ENCODE measurements around the gene ZFAND3.

The ZFAND3 gene, protein sequence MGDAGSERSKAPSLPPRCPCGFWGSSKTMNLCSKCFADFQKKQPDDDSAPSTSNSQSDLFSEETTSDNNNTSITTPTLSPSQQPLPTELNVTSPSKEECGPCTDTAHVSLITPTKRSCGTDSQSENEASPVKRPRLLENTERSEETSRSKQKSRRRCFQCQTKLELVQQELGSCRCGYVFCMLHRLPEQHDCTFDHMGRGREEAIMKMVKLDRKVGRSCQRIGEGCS

DNA sequence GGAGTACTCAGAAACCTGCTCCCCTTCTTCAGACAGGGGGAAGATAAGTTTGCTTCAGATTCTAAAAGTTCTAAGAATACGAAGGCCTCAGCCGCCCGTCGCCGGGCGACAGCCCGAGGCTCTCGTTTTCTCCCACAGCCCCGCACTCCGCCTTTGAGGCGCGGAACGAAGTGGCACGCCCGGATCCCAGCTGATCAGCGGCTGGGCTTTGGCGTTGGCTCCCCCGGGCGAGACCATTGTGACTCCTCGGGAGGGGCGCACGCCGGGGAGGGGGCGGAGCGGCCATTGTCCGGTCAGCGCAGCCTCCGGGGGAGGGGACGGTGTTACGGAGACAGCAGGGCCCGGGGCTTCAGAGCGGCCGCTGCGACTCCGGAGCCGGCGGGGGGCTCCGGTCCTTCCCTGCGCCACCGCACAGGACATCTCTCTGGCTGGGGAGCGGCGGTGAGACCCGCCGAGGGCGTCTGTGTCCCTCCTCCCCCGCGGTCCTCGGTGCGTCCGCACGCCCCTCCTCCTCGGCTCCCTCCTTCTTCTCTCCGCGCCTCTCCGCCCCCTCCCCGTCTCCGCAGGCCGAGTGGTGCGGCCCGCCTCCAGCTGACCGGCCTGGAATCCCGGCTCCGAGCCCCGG, at the start of gene ZFAND3:
TSS of gene ZFAND3 (plus strand) at position 551 of the 625 bp plus-strand sequence. CDS start 219 bp downstream, outside the sequence.
- DNase-seq (ENCODE audit: low read depth) = peak; percentile 86

DNA sequence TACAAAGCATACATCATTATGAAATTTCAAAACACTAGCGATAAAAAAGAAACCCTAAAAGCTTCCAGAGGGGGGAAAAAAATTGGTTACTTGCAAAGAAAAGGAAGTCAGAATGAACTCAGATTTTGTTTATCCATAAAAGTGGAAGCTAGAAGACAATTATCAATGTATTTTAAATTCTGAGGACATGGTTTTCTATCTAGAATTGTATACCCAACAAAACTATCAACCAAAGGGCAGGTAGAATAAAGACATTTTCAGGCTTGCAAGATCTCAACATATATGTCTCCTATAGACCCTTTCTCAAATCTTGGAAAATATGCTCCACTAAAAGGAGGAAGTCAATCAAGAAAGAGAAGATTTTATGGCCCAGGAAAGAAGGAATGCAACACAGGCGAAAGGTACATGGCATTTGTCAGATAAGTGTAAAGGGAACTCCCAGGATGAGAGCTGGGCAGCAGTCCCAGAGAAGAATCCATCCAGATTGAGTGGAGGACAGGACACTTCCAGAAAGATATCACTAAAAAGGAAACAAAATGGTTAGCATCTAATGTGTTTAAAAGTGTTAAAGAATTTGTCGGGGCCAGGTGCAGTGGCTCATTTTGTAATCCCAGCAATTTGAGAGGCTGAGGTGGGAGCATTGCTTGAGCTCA, 45.4 kb upstream of the ZFAND3 start:
- DNase-seq (ENCODE audit: low read depth) = no peak

DNA sequence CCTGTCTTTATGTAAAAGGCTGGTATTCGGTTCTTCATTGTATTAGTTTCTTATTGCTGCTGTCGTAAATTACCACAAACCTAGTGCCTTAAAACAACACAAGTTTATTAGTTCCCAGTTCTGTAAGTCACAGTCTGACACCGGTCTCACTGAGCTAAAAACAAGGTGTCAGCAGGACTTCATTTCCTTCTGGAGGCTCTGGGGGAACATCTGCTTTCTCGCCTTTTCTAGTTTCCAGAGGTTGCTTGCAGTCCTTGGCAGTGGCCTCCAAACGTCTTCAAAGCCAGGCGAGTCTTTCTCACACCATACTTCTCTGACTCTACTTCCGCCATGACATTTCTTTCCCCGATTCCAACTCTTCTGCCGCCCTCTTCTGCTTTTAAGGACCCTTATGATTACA, 43.0 kb upstream of the ZFAND3 start:
- no peak for DNase-seq (ENCODE audit: low read depth)

DNA sequence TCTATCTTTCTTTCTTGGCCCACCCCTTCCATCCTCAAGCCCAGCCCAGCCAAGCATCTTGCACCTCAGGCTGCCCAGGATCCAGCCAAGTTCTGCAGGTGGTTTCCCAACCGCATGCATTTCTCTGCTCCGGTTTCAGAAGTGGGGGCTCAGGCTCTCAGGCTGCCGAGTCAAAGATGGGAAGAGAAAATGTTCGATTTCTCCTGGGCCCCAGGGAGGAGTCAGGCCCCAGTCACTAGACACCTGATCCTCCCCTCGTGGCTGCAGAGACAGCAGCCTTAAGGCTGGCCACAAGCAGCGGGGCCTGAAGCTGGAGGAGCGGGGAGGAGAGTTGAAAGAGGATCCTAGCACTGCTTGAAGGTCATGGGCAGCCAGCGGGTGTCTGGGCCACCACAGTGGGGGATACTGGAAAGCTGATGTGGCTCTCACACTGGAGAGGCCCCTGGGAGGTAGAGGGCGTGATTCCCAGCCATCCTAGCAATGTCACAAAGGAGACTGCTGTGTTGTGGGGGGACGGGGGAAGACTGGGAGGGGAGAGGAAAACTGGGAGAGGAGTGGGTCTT, 42.2 kb upstream of the ZFAND3 start:
- no peak for DNase-seq (ENCODE audit: low read depth)

DNA sequence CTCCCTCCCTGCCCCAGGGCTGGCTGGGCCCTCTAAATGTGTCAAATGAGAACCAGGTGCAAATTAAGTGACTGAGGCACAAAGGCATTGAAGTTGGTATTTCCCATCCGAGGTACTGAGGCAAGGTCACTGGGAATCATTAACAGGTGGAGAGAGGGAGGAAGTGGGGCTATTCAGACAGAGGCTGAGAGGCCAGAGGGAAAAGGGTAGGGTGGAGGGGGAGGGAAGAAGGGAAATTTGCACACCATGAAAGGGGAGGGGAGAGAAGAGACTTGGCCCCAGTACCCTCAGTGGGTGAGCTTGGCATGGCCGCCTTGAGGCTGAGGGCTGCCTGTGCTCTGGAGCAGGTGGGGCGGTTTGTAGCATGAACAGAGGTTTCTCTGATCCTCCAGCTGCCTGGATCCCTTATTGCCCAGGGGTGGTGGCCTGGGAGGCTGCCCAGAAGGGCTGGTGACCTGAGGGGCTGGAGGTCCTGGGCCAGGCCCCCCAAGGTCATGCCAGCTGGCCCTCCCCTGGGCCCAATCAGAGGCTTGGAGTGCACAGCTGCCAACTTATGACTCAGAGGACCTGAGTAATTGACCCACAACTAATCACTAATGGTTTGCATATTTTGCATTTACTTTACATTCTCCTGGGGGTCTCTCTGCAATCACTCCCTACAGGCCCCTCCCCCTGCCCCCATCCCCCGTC, 40.3 kb upstream of the ZFAND3 start:
- DNase-seq (ENCODE audit: low read depth) = no peak

DNA sequence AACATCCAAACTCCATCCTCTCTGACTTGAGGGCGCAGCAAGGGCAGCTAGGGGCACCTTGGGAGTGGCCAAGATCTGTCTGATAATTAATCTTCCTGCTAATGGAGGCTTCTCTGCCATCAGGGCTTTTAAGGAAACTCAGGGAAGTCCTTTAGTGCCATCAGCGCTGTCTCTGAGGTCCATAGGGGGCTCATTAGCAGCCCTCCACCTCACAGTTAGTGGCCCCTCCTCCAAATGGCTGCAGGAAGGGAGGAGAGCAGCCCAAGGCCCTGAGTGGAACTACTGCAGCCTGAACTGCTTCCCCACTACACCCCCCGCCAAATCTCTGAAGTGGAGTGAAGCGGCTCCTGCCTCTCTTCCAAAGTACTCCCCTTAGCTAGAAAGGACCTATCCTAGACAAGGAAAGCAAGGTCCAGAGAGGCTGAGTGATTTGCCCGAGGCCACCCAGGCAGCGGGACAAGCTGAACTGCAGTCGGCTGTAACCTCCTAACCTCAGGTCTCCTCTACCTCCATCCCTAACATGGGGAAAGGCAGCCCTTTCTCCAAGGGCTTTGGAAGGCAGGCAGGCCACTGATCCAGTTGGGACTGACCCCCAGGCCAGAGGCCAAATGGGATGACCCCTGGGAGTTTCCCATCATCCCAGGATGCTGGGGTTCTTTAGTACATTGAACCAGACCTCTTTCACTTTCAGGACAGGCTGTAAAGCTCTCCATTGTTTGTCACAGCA, 39.5 kb upstream of the ZFAND3 start:
- DNase-seq (ENCODE audit: low read depth) = no peak

DNA sequence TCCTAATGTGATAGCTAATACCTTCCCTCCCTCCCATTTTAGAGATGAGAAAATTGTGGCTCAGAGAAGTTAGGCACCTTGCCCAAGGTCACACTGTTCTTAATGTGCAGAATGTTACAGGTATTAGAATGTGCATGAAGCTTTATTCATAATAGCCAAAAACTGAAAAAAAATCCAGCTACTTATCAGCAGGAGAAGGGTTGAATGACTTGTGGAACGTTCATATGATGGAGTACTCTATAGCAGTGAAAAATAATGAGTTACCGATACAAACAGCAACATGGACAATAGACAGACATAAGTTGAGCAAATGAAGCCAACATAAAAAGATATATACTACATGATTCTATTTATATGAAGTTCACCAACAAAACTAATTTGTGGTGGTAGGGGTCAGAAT, 37.7 kb upstream of the ZFAND3 start:
- no peak for DNase-seq (ENCODE audit: low read depth)

DNA sequence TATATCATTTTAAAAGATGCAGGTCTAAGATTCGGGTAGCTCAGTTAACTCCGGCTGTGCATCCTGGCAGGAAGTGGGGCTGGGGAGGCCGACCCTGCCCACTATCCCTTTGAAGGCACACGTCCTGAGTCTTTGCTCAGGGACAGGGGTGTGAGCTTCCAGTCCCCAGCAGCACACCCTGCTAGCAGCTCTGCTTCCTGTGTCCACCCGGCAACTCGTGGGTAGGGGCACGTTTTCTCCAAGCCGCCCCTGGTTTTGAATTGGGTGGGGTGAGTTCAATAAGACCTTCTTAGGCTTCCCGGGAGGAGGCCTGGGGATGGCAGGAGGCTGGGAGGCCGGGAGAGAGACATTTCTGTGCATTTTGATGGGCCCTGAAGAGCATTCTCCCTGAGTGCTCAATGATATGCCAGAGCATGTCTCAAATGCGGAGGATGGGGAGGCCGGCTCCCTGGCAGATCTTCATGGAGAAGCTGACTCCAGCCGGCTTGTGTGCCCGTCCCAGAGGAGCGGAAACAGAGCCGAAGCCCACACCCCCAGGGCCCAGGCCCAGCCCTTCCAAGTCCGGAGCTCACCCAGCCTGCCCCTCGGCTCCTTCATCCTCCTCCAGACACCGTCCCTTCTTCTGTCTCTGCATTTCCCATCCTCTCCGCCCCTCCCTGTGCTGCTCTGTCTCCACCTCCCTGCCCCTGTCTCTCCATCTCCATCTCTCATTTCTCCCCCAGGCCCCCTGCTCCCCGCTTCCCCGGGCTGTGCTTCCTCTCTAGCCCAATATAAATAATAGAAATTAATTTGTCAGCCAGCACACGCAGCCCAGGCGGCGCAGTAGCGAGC, 36.3 kb upstream of the ZFAND3 start:
- DNase-seq (ENCODE audit: low read depth) = no peak

DNA sequence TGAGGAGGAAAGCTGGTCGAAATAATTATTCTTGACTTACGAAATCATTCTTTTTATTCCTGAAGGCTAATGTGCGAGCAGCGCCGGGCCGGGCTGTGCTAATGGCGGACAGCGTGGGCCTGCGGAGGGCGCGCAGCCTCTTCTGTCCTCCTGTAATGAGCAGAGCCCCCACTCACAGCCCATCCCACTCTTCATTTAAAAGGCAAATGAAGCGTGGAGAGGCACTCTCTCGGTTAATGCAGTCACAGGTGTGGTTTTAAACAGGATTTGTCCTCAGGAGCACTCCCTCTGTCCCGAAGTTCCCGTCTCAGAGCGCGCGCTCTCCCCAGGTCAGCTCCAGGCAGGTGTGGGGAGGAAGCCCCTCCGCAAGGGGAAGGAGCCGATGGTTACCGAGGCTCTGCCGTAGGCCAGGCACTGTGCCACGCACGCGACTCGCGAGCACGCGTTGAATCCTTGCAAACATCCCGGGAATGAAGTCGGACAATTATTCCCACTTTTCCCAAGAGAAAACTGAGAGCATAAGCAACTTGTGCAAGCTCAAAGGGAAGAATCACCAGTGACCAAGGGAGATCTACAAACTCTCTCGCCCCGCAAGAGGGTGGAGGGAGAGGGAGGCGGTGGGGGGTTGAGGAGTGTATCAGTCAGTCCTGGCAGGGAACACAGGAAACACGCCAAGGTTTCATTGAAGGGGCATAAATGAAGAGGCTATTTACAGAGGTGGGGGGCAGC, 35.5 kb upstream of the ZFAND3 start:
- DNase-seq (ENCODE audit: low read depth) = no peak

DNA sequence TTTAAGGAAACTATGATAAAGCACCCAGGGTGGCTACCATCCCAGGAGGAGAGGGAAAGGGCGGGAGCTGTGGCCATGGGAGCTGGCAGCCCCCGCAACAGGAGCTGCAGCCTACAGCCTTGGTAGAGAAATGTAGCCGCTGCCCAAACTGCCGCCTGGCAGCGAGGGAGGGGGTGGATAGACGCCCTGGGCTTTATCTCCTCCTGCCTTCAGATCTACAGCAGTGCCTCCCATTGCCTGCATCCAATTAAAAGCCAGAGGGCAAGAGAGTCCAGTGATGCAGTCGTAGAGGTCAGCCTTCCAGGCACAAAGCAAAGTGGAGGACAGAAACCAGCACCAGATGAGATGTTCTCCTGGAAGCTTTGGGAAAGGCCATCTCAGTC, 35.0 kb upstream of the ZFAND3 start:
- DNase-seq (ENCODE audit: low read depth) = no peak

DNA sequence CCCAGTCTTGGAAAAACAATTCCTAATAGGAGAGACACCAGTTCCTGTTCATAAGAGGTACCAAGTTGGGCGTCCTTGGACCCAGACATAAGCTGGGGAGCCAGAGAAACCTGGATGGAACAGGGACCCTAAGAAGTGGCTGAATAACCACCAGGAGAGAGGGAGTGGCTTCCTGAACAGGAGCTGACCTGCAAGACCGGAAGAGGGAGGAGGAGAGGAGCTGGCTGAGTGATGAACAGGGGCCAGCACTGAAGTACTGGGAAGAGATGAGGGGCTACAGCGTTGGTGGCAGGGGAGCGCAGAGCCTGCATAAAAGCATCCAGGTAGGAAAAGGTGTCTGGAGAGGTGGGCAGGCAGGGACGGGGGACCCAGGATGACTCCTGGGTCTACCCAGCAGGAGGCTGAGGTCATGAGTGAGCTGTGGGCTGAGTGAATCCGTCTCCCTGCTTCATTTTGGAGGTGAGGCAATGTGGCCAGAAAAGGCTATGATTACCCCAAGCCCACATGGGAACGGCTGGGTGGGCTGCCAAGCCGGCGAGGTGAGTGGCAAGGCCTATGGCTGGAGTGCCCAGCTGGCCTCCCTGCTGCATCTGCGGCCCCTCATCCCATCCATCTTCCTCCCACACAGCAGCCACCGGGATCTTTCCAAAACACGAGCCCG, 34.4 kb upstream of the ZFAND3 start:
- DNase-seq (ENCODE audit: low read depth) = no peak

DNA sequence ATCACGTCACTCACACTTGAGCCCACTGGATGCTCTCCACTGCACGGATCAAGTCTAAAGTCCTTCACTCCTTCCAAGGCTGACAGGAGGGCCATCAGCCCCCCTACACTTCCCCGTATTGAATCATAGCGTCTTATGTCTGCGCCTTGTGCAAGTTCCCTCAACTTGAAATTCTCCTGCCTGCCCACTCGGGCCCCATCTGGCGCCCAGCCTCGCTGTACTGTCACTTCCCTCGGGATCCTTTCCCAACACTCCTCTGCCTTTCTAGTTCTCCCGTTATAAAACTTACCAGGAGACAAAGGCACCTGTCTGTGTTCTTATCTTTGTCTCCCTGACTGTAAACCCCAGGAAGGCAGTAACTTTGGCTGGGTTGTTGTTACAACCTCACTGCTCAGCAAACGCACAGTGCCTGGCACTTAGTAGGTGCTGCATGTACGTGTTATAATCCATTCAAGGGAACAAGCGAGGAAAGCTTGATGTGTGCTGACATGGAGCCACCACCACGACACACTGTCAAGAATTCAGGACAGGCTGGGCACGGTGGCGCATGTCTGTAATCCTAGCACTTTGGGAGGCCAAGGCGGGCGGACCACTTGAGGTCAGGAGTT, 33.8 kb upstream of the ZFAND3 start:
- no peak for DNase-seq (ENCODE audit: low read depth)

DNA sequence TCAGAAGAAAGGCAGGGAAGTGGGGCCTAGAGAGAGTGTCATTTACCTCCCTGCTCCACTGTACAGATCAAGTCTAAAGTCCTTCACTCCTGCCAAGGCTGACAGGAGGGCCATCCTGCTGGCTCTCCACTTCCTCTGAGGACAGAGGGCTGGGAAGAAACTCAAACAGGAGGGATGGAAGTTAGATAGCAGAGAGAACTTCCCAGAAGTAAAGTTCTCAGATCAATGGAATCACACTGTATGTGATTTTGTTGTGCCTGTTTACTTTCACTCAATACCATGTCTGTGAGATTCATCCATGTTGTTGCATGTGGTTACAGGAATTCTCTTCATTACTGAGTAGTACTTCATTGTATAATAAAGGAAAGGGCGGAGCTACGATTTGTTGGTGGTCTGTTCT, 32.3 kb upstream of the ZFAND3 start:
- no peak for DNase-seq (ENCODE audit: low read depth)

DNA sequence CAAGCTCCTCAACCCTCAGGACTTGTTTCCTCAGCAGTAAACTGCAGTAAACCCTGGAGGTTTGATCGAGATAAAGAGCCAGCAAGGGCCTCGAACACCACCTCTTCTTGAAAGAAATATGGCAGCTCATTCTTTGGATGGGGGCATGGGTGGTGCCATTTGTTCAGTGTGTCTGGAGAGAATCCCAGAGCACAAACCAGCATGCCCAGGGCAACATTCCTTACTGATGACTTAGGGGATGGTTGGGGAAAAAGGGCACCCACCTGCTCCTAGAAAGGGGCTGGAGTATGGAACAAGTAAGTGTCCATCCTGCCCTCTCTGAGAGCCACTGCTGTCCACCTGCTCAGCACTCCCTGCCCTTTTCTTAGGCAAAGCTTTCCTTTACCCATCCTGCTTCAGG, 31.3 kb upstream of the ZFAND3 start:
- DNase-seq (ENCODE audit: low read depth) = no peak

DNA sequence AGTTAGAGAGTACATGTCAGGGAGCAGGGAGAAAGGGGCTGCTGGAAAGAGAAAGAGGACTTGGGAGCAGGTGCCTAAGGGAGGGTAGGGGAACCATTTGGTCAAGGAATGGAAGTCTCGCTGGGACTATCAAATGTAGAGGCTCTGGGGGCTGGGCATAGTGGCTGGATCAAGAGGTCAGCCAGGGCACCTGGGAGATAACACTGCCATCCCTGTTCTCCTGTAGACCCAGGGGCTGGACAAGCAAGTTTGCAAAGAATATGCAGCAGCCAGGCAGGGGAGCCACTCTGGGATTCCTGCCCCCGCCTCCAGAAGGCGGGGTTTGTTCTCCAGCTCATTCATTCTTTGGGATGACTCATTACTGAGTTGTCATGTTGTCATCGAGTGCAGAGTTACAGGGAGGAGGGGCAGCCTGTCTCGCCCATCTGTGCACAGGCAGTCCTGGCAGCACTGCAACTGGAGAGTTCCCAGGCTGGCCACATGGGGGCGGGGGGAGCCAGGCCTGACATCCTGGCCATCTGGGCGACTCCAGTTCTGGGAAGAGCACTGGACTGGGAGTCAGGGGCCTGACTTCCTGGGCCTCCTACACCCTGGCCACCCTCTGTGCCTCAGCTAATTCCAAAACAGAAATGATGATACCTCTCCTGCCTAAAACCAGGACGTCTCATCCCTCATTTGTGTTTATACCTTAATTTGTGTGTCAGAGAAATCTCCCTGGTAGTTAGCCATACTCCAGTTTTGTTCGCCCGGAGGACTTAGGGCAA, 28.2 kb upstream of the ZFAND3 start:
- peak; percentile 74 for DNase-seq (ENCODE audit: low read depth)

DNA sequence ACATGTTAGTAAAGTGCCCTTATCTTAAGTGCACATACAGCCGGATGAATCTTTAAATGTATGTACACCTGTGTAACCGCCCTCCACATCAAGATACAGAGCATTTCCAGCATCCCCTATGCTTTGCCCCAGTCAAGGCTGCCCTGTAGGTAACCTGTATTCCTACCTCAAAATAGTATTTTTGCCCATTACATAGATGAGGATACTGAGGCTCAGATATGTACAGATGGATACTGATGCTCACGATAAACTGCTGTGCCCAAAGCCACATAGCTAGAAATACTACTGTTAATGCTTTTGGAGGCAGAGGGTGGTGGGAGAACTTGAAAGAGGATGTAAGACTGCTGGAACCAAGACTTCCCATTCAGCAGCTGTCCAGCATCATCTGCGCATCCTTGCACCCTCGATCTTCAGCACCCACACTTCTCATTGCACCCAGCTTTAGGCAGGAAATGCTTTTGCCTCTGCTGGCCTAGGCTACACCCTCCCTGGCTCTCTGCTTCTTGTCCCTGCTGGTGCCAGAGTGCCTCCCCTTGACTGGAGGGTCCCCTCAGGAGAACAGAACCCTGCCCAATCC, 27.0 kb upstream of the ZFAND3 start:
- DNase-seq (ENCODE audit: low read depth) = no peak

DNA sequence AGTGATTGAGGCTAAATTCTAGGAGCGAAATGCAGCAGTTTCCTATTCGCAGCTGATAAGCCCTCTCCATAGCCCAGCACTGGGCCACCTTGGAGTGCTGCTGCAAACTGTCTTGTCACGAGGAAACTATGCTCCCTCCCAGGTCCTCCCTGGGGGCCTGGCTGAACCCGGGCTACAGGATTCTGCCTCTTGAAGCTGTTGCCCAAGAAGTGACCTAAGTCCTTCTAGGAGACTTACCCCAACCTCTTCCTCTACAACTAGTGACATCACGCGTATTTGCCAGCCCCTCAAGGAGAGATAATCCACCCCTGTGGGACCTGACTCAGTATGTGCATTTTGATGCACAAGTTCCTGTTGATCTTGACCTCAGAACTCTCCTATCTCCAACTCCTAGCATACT, 26.5 kb upstream of the ZFAND3 start:
- DNase-seq (ENCODE audit: low read depth) = no peak

DNA sequence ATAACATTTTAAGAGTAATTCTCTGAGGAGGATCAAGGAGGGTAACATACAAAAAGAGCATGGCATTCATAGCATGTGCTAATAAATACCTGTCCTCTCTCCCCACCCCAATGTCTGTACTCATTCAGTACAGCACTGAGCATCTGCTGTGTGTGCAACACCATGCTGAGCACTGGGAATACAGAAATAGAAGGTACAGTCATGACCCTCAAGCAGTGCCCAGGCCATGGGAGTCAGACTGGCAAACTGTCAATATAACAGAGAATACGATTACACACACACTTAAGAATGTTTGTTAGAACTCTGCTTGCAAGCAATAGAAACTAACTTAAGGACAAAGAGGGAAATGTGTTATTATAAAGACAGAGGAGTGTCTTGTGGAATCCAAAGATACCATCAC, 24.7 kb upstream of the ZFAND3 start:
- no peak for DNase-seq (ENCODE audit: low read depth)

Data from activated T-cell treated with anti-CD3 and anti-CD28 coated beads for 1 hour (primary cell).